ENCODE measurements around the gene CLEC19A. TPM values are rescaled to one million over a fixed set of nuclear protein-coding genes. Genes with fewer than 3 reads are reported as not detected.

CLEC19A gene
- total and polyA plus RNA-seq, 4 donors: not detected

- DNase-seq (ENCODE audit: low spot score): no peak
- TF ChIP-seq FOXA1 (IDR thresholded peaks at IDR 0.05) (no peak), GABPA (IDR thresholded peaks at IDR 0.05 in 1 of 2, conservative IDR thresholded peaks at IDR 0.05 in 1 of 2) (no peak), FOXA2 (IDR thresholded peaks at IDR 0.05) (no peak), SP1 (IDR thresholded peaks at IDR 0.05) (no peak), MAX (IDR thresholded peaks at IDR 0.05) (no peak), ATF3 (IDR thresholded peaks at IDR 0.05) (no peak), CTCF (IDR thresholded peaks at IDR 0.05; ENCODE audit: low read depth, low read length, missing input control) (no peak), YY1 (IDR thresholded peaks at IDR 0.05) (no peak), RXRA (IDR thresholded peaks at IDR 0.05) (no peak)
- TF ChIP-seq, protein P1, sequence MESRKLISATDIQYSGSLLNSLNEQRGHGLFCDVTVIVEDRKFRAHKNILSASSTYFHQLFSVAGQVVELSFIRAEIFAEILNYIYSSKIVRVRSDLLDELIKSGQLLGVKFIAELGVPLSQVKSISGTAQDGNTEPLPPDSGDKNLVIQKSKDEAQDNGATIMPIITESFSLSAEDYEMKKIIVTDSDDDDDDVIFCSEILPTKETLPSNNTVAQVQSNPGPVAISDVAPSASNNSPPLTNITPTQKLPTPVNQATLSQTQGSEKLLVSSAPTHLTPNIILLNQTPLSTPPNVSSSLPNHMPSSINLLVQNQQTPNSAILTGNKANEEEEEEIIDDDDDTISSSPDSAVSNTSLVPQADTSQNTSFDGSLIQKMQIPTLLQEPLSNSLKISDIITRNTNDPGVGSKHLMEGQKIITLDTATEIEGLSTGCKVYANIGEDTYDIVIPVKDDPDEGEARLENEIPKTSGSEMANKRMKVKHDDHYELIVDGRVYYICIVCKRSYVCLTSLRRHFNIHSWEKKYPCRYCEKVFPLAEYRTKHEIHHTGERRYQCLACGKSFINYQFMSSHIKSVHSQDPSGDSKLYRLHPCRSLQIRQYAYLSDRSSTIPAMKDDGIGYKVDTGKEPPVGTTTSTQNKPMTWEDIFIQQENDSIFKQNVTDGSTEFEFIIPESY (IDR thresholded peaks at IDR 0.05): no peak
- Histone ChIP-seq H3K4me3 (ENCODE audit: low read depth in 1 of 3, low read length in 3 of 3) (no peak overlapping the region), H3K9ac (ENCODE audit: low read depth in 1 of 2, low read length in 2 of 2) (no peak overlapping the region), H3K27ac (ENCODE audit: low read depth in 1 of 2, low read length in 2 of 2) (no peak overlapping the region), H3K4me1 (ENCODE audit: control insufficient read depth in 4 of 4, insufficient read depth in 4 of 4, low read length in 3 of 4) (no peaks in the 10 kb centered on the region), H3K27me3 (ENCODE audit: control insufficient read depth in 4 of 4, insufficient read depth in 4 of 4, low read length in 3 of 4) (no peaks in the 10 kb centered on the region), H3K9me3 (ENCODE audit: control insufficient read depth in 4 of 4, low read length in 3 of 4) (no peaks in the 10 kb centered on the region), H3K36me3 (ENCODE audit: control insufficient read depth in 4 of 4, insufficient read depth in 3 of 4, low read depth in 1 of 4, low read length in 3 of 4) (no peaks in the 10 kb centered on the region)
- WGBS: 69% methylated on average over 2 of the region's 2 CpGs
These were observed 14.0 kb downstream of the CLEC19A start for GRCh38 chr16:19299565-19299964.

GRCh38 chr16:19301931-19302330 lies 16.4 kb downstream of the CLEC19A start:
- no peaks in the 10 kb centered on the region for H3K4me1 ChIP-seq (ENCODE audit: control insufficient read depth in 4 of 4, insufficient read depth in 4 of 4, low read length in 3 of 4)
- H3K4me3 ChIP-seq (ENCODE audit: low read depth in 1 of 3, low read length in 3 of 3): no peak overlapping the region
- DNase-seq (ENCODE audit: low spot score): no peak
- WGBS: 26% methylated on average over 1 of the region's 1 CpG
- H3K27me3 ChIP-seq (ENCODE audit: control insufficient read depth in 4 of 4, insufficient read depth in 4 of 4, low read length in 3 of 4): no peaks in the 10 kb centered on the region
- no peaks in the 10 kb centered on the region for H3K9me3 ChIP-seq (ENCODE audit: control insufficient read depth in 4 of 4, low read length in 3 of 4)
- no peak overlapping the region for H3K27ac ChIP-seq (ENCODE audit: low read depth in 1 of 2, low read length in 2 of 2)
- TF ChIP-seq TAF1 (conservative IDR thresholded peaks at IDR 0.05) (no peak), YY1 (IDR thresholded peaks at IDR 0.05) (no peak), SP1 (IDR thresholded peaks at IDR 0.05) (no peak), GABPA (IDR thresholded peaks at IDR 0.05 in 1 of 2, conservative IDR thresholded peaks at IDR 0.05 in 1 of 2) (no peak), ATF3 (IDR thresholded peaks at IDR 0.05) (no peak), HNF4G (IDR thresholded peaks at IDR 0.05) (no peak), JUND (IDR thresholded peaks at IDR 0.05) (no peak), MAX (IDR thresholded peaks at IDR 0.05) (no peak), FOXA1 (IDR thresholded peaks at IDR 0.05) (no peak), NR2F2 (IDR thresholded peaks at IDR 0.05) (no peak), FOXA2 (IDR thresholded peaks at IDR 0.05) (no peak), CTCF (IDR thresholded peaks at IDR 0.05; ENCODE audit: low read depth, low read length, missing input control) (no peak), RXRA (IDR thresholded peaks at IDR 0.05) (no peak), HNF4A (conservative IDR thresholded peaks at IDR 0.05) (no peak)
- TF ChIP-seq, protein P1 (IDR thresholded peaks at IDR 0.05): no peak
- TF ChIP-seq, protein P2, sequence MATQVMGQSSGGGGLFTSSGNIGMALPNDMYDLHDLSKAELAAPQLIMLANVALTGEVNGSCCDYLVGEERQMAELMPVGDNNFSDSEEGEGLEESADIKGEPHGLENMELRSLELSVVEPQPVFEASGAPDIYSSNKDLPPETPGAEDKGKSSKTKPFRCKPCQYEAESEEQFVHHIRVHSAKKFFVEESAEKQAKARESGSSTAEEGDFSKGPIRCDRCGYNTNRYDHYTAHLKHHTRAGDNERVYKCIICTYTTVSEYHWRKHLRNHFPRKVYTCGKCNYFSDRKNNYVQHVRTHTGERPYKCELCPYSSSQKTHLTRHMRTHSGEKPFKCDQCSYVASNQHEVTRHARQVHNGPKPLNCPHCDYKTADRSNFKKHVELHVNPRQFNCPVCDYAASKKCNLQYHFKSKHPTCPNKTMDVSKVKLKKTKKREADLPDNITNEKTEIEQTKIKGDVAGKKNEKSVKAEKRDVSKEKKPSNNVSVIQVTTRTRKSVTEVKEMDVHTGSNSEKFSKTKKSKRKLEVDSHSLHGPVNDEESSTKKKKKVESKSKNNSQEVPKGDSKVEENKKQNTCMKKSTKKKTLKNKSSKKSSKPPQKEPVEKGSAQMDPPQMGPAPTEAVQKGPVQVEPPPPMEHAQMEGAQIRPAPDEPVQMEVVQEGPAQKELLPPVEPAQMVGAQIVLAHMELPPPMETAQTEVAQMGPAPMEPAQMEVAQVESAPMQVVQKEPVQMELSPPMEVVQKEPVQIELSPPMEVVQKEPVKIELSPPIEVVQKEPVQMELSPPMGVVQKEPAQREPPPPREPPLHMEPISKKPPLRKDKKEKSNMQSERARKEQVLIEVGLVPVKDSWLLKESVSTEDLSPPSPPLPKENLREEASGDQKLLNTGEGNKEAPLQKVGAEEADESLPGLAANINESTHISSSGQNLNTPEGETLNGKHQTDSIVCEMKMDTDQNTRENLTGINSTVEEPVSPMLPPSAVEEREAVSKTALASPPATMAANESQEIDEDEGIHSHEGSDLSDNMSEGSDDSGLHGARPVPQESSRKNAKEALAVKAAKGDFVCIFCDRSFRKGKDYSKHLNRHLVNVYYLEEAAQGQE (IDR thresholded peaks at IDR 0.05): no peak
- no peak overlapping the region for H3K9ac ChIP-seq (ENCODE audit: low read depth in 1 of 2, low read length in 2 of 2)
- no peaks in the 10 kb centered on the region for H3K36me3 ChIP-seq (ENCODE audit: control insufficient read depth in 4 of 4, insufficient read depth in 3 of 4, low read depth in 1 of 4, low read length in 3 of 4)

All from liver (tissue), 9 donors.